Epithelial cell of esophagus (primary cell): ENCODE data around the gene EFR3B.
"Not testable (repeated sequence)": the region's sequence is repeated elsewhere in the genome, so short reads cannot be mapped to it uniquely, and the experiment has no call there.

ENCODE experiments used
- DNase-seq: peaks from one replicate; pipeline ENCODE4 v3.0.0; 2010; ENCODE audit warnings: low read depth
- H3K4me3 ChIP-seq: 2 replicates; pipeline ENCODE4 v1.5.1; 2011; ENCODE audit warnings: mild to moderate bottlenecking, low read length, control low read depth
- TF ChIP-seq, protein P1 (sequence below): IDR thresholded peaks from 2 replicates; pipeline ENCODE4 v1.5.1; 2011; ENCODE audit warnings: low read depth, mild to moderate bottlenecking, low read length, control low read depth, inconsistent platforms; ENCODE audit not compliant: insufficient read depth; ENCODE audit errors: missing control alignments

EFR3B gene

GRCh38 chr2:25129901-25130520, 88.1 kb downstream of the EFR3B start:
- DNase-seq: no peak
- TF ChIP-seq, protein P1, sequence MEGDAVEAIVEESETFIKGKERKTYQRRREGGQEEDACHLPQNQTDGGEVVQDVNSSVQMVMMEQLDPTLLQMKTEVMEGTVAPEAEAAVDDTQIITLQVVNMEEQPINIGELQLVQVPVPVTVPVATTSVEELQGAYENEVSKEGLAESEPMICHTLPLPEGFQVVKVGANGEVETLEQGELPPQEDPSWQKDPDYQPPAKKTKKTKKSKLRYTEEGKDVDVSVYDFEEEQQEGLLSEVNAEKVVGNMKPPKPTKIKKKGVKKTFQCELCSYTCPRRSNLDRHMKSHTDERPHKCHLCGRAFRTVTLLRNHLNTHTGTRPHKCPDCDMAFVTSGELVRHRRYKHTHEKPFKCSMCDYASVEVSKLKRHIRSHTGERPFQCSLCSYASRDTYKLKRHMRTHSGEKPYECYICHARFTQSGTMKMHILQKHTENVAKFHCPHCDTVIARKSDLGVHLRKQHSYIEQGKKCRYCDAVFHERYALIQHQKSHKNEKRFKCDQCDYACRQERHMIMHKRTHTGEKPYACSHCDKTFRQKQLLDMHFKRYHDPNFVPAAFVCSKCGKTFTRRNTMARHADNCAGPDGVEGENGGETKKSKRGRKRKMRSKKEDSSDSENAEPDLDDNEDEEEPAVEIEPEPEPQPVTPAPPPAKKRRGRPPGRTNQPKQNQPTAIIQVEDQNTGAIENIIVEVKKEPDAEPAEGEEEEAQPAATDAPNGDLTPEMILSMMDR: no peak
- no peak overlapping the region for H3K4me3 ChIP-seq

DNA sequence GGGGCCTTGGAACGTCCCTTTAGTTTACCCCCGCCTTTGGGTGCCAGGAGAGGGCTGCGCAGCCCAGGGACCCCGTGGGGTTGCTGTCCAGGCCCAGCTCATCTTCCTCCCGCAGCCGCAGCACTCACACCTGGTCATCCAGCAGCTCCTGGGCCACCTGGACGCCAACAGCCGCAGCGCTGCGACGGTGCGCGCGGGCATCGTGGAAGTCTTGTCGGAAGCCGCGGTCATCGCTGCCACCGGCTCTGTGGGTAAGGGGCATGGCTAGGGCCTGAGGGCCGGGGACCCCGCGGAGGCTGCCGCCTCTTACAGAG, 89.3 kb downstream of the EFR3B start:
- TF ChIP-seq, protein P1: no peak
- no peak for DNase-seq
- H3K4me3 ChIP-seq: no peak overlapping the region

DNA sequence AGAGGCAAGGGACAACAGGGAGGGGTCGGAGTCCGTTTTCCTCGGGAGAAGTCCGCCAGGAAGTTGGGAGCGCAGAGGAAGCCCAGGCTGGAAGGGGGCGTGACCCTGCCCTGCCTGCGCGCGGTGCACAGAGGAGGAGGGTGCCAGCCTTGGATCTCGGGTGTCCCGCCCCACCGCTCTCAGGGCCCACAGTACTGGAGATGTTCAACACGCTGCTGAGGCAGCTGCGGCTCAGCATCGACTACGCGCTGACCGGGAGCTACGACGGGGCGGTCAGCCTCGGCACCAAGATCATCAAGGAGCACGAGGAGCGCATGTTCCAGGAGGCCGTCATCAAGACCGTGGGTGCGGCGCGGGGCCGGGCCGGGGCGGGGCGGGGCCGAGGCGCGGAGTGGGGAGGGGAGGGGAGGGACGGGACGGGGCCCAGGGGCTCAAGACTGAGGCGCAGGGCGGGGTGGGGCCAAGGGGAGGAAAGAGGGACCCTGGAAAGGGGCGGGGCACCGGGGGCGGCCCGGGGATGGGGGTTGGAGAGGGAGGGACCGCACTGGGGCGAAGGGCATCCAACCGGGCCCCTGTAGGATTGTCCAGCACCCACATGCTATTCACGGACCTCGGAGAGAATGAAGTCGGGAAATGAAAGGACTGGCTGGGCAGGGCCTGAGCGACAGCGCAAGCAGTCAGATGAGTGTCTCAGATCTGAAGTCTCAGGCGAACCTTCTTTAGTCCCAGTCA, 89.9 kb downstream of the EFR3B start:
- TF ChIP-seq, protein P1: no peak
- peak; percentile 20 for DNase-seq
- H3K4me3 ChIP-seq: peak overlapping the region; percentile 3

DNA sequence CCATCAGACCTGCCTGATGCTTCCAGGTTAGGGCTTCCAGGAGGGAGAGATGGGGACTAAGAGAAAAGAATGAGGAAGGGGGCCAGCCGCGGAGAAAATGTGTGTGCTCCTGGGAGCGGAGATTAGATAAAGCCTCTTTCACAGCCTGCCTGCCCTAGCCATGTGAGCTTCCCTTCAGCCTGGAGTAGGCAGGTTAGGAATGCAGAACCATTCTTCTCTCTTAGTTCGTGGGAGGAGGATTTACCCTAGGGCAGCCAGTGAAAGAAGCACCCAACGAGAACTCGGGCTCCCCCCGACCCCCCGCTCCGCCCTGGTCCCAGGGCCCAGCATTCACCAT, 90.4 kb downstream of the EFR3B start:
- TF ChIP-seq, protein P1: no peak
- peak overlapping the region; percentile 3 for H3K4me3 ChIP-seq
- DNase-seq: no peak

- no peak overlapping the region for H3K4me3 ChIP-seq
- TF ChIP-seq, protein P1: no peak
- DNase-seq: no peak
Observed at GRCh38 chr2:25132693-25133092, 90.8 kb downstream of the EFR3B start.

- not testable (repeated sequence) for DNase-seq, H3K4me3 ChIP-seq
Observed at GRCh38 chr2:25140535-25140934, 98.7 kb downstream of the EFR3B start.

GRCh38 chr2:25141120-25141519, 99.2 kb downstream of the EFR3B start:
- TF ChIP-seq, protein P1: no peak

More at GRCh38 chr2:25141120-25141519, 99.2 kb downstream of the EFR3B start:
- H3K4me3 ChIP-seq: no peak overlapping the region
- no peak for DNase-seq
